ENCODE measurements around the gene CDHR4. TPM values are rescaled to one million over a fixed set of nuclear protein-coding genes. Genes with fewer than 3 reads are reported as not detected.

Gene CDHR4
- total and polyA plus RNA-seq, 9 of the 15 experiments (the other 6 are each of a cell fraction or from before 2014, with no cell fraction given), result 0.21 TPM; not detected in 8

DNA sequence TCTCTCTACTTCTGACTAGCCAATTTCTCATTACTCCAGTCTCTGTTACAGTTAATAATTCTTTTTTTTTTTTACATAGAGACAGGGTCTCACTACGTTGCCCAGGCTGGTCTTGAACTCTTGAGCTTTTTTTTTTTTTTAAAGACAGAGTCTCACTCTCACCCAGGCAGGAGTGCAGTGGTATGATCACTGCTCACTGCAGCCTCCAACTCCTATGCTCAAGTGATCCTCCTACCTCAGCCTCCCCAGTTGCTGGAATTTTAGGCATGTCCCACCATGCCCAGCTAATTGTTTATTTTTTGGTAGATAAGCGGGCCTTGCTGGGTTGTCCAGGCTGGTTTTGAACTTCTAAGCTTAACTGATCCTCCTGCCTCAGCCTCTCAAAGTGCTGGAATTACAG, 27.0 kb downstream of the CDHR4 start:
- Histone ChIP-seq H3K27ac (ENCODE audit: extremely low read depth, low read depth, low read length) (no peak overlapping the region), H3K9me1 (ENCODE audit: control insufficient read depth, insufficient read depth, low read length) (no peaks in the 10 kb centered on the region), H2AFZ (ENCODE audit: low read depth, low read length) (no peak overlapping the region), H3K4me3 (no peak overlapping the region), H3K4me2 (ENCODE audit: insufficient read depth, low read length) (no peak overlapping the region), H3K79me2 (ENCODE audit: control insufficient read depth, insufficient read depth, low read length) (peaks cover 84% of the 10 kb centered on the region), H3K27me3 (ENCODE audit: control insufficient read depth in 2 of 2, insufficient read depth in 2 of 2, low read length in 2 of 2) (no peaks in the 10 kb centered on the region), H3K9me3 (replicated peaks; ENCODE audit: control insufficient read depth, insufficient read depth, low read depth, low read length) (no peaks in the 10 kb centered on the region), H3K36me3 (ENCODE audit: control insufficient read depth, insufficient read depth, low read length) (peaks cover 37% of the 10 kb centered on the region; the same call in 2 of the 3 replicates), H3K9ac (ENCODE audit: insufficient read depth in 1 of 2, low read depth in 2 of 2, low read length in 2 of 2) (no peak overlapping the region), H4K20me1 (replicated peaks; ENCODE audit: control insufficient read depth, insufficient read depth, low read length) (0 out of 2 replicates have a peak, but pooled peaks cover 3% of the 10 kb centered on the region), H3K4me1 (replicated peaks in 1 of 2; ENCODE audit: control insufficient read depth in 2 of 2, insufficient read depth in 2 of 2, low read length in 2 of 2) (no peaks in the 10 kb centered on the region; a peak in 1 of 5 replicates)
- FAIRE-seq, result no peak
- POLR2A ChIA-PET, result interaction anchor here (1.2 to 1.5 kb wide), 2 partner anchors 11 to 13 kb away, joined by 3 to 4 read pairs; partner anchors contain the start of gene IP6K1
- CTCF ChIA-PET (ENCODE audit: low intra/inter-chr PET ratio), result no interaction called here
- no peak for ATAC-seq
- no peak for DNase-seq (ENCODE audit: extremely low read depth in 1 of 4, low spot score in 3 of 4)
- intact Hi-C loops (cut with micrococcal nuclease), result no loop called here
- in situ Hi-C loops (cut with MboI), result no loop called here
- 78% methylated on average over 2 of the region's 2 CpGs for WGBS (ENCODE audit: insufficient coverage, low coverage, missing lambda C conversion rate)
- TF ChIP-seq HDAC8 (tag; IDR thresholded peaks at IDR 0.05) (no peak), E2F3 (CRISPR knock-in tag; IDR thresholded peaks at IDR 0.05) (no peak), SMAD3 (CRISPR knock-in tag; conservative IDR thresholded peaks at IDR 0.05) (no peak), ASH1L (IDR thresholded peaks at IDR 0.05; ENCODE audit: borderline replicate concordance, low read depth, partially characterized antibody) (no peak), RBM14 (IDR thresholded peaks at IDR 0.05; ENCODE audit: borderline replicate concordance, insufficient read depth, low read depth, low read length) (no peak), ZNF436 (CRISPR knock-in tag; IDR thresholded peaks at IDR 0.05) (no peak), POLR3G (IDR thresholded peaks at IDR 0.05; ENCODE audit: extremely low read depth, insufficient read length, insufficient replicate concordance) (no peak), CTBP1 (IDR thresholded peaks at IDR 0.05; ENCODE audit: borderline replicate concordance) (no peak), MGA (IDR thresholded peaks at IDR 0.05) (no peak)
- BruUV-seq (replicated peaks), result no TSS peak
